GM12891 (cell line): ENCODE results near the gene MAD2L2.
A peak's percentile ranks its signal among the peaks of the same experiment; 100 is the strongest.

Source experiments
- DNase-seq: peaks from one replicate; pipeline ENCODE4 v3.0.0; 2011; ENCODE audit warnings: low spot score; ENCODE audit not compliant: insufficient read length
- FAIRE-seq: peaks from 2 replicates; lab custom pipeline; 2011; peaks lifted over from hg19 to GRCh38; lab: Jason Lieb, UNC
- PAX5 ChIP-seq: IDR thresholded peaks from 2 replicates; pipeline ENCODE4 v1.6.1; 2011; ENCODE audit warnings: low read length, moderate library complexity, mild to moderate bottlenecking; ENCODE audit not compliant: insufficient read depth, severe bottlenecking
- POLR2A ChIP-seq: IDR thresholded peaks from 2 replicates; pipeline ENCODE4 v1.6.1; 2011; ENCODE audit warnings: low read depth, low read length, control low read depth
- POLR2AphosphoS5 ChIP-seq: IDR thresholded peaks from 2 replicates; pipeline ENCODE4 v1.6.1; 2011; ENCODE audit warnings: low read depth, low read length, control low read depth
- POU2F2 ChIP-seq: IDR thresholded peaks from 2 replicates; pipeline ENCODE4 v1.6.1; 2011; ENCODE audit warnings: low read depth, mild to moderate bottlenecking, control low read depth, low read length, moderate library complexity
- SPI1 ChIP-seq: IDR thresholded peaks from 2 replicates; pipeline ENCODE4 v1.6.1; 2011; ENCODE audit warnings: low read depth, low read length, control low read depth
- TAF1 ChIP-seq: IDR thresholded peaks from 2 replicates; pipeline ENCODE4 v1.6.1; 2011; ENCODE audit warnings: low read depth, low read length, control low read depth

The MAD2L2 gene

DNA sequence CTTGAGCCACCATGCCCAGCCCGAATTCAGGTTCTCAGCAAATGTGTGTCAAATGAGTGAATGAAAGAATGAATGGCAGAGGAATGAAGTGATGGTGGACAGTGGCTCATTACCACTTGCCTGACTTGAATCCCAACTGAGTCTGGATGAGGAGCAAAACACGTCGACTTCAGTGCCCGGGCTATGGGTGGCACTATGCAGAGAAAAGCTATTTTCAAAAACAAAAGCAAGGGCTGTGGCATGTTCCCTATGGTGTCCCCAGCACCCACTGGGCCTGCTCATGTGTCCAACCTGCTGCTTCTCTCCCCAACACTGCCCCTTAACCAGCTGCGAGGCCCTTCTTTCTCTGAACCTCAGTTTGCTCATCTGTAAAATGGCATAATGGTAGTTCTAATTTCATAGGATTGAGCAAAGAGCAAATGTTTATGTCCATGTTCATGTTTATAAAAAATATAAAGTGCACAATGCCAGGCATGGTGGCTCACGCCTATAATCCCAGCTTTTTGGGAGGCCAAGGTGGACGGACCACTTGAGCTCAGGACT lies 4.3 kb upstream of the MAD2L2 start:
- DNase-seq: no peak
- FAIRE-seq: no peak
- TF ChIP-seq SPI1 (no peak), POLR2AphosphoS5 (no peak), POU2F2 (no peak), PAX5 (no peak), TAF1 (no peak), POLR2A (no peak)

DNA sequence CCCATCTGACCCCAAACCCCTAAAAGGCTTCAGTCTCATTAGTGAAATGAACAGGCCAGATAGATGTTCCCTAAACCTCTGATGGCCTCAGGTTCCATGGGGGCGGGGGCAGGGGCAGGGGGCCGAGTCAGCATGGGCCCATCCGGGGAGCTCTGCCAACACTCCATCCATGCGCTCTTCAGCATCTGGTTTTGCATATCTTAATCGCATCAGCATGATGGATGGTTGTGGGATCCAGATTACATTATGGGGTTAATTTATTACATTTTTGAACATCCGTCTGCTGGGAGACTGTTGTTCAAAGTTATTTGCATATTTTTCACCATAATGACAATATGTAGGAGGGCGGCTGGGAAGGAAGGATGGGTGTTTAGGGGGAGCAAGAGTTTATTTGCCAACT lies 3.1 kb upstream of the MAD2L2 start:
- FAIRE-seq: no peak
- no peak for DNase-seq
- TF ChIP-seq POU2F2: no peak
- no peak for TF ChIP-seq PAX5
- TF ChIP-seq POLR2AphosphoS5: no peak
- TF ChIP-seq POLR2A: no peak
- no peak for TF ChIP-seq SPI1
- TF ChIP-seq TAF1: no peak

DNA sequence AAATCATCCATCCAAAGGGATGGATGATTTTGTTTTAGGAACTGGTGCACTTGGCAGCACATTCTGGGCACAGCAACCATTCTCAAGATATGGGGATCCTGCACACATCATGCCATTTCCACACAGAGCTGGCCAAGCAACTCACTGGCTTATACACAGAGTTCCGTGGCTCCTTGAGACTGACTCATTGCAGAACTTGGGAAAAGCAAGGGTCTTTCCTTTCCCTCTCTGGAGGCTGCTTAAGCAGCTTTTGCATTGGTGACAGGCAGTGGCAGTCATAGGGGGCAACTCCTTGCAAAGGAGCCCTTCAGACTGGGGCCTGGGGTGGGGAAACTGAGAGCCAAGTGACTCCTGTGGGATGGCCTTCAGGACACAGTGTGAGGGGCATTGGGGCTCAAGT lies 1.9 kb upstream of the MAD2L2 start:
- TF ChIP-seq SPI1 (no peak), POLR2A (no peak), PAX5 (no peak), POLR2AphosphoS5 (no peak), POU2F2 (no peak), TAF1 (no peak)
- FAIRE-seq: no peak
- DNase-seq: no peak

DNA sequence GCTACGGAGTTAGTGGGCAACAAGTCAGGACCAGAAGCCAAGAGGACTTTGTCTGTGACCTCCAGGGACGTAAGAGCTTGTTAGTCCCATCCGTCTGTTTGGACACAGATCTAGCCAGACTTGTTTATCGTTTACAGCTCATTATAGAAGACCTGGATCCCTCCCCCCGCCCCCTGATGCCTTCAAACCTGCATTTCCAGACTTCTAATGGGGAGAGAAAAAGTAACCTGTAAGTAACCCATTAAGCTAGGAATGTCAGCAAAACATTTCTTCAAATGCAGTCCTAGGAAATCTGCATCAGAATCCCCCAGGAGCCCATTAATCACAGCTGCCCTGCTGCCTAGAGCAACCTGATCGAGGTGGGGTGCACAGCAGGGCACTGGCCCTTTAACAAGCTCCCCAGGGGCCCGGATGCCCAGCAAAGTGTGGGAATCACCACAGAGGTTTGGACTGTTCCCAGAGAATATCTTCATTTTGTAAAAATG lies 1.4 kb upstream of the MAD2L2 start:
- no peak for DNase-seq
- TF ChIP-seq POU2F2 (no peak), POLR2A (no peak), TAF1 (no peak), POLR2AphosphoS5 (no peak), PAX5 (no peak), SPI1 (no peak)
- FAIRE-seq: no peak

DNA sequence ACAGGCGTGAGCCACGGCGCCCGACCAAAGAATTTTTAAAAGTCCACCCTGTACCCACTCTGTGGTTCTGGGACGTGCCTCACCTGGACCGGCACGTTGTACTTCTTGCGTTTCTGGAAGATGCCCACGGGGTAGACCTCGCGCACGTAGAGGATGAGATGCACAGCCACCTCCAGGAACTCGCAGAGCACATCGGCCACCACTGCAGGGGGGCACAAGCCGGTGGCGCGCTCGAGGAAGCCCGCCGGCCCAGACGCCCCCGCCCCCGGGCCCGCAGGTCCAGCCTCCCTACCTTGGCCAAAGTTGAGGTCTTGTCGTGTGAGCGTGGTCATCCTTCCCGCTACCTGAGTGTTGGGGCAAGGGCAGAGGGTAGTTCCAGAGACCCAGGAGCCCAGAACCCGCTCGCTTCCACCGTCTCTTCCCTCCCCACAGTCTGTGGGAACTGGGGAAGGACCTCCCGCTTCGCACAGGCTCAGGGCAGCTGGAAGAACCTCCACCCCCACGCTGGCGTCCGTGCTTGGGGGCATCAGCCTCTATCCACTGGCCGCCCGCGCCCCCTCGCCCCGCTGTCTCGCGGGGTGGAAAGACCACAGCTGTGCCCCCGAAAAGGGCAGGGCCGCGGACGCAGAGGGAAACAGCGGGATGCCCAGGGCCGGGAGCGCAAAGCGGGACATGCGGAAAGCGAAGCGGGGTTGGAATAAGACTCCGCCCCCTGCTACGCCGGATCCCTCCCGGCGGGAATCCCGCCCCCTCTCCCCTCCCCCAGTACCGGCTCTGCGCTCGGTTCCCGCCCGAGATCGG lies 478 bp downstream of the MAD2L2 start:
- TF ChIP-seq POLR2AphosphoS5 (no peak), TAF1 (0 out of 2 replicates have a peak, but pooled peaks have one; percentile 3), SPI1 (no peak), POU2F2 (no peak), POLR2A (no peak)
- peak; percentile 20 for FAIRE-seq
- DNase-seq: no peak

DNA sequence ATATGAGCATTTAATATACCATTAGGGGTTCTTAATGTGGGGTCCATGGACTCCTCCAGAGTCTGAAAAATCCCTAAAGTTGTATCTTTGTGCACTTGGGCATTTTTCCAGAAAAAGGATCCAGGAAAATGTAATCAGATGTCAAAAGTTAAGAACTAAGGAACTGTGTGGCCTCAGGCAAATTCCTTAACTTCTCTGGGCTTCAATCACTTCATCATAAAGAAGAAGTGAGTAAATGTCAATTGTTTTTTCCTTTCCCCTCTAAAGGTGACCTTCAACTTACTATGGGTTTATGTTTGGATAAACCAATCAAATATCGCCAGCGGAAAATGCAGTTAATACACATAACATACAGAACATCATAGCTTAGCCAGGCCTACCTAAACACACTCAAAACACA lies 2.5 kb downstream of the MAD2L2 start:
- TF ChIP-seq POLR2AphosphoS5: no peak
- FAIRE-seq: no peak
- DNase-seq: no peak

DNA sequence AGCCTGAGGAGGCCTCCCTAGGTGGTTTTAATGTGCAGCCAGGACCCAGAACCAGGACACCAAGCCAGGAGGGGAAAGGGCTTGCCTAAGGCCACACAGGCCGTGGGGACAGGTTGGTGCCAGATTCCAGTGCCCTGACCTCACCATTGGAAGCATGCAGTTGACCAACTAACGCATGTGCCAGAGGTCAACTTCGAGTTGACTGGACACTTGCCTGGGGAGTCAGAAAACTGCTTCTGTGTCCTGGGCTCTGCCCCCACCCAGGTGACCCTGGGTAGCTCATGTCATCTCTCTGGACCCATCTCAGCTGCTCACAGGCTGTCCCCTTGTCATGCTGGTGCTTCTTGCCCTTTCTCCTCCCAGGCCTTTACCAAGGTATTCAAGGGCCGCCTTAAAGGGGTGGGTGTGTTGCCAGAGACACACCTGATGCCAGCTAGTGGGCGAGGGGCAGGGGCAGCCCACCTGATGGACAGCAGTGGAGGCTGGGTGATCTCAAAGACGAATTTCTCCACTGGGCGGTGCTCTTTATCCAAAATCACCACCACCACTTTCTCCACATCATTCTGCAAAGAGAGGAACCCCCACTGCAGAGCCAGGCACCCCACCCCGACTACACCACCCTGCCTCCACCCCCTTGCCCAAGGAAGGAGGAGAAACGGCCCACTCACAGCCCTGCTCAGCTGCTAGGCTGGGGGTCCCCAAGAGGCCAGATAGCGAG lies 4.4 kb downstream of the MAD2L2 start:
- TF ChIP-seq TAF1 (no peak), SPI1 (no peak), POLR2A (no peak), POLR2AphosphoS5 (no peak), POU2F2 (no peak), PAX5 (no peak)
- FAIRE-seq (no peak), DNase-seq (no peak)

DNA sequence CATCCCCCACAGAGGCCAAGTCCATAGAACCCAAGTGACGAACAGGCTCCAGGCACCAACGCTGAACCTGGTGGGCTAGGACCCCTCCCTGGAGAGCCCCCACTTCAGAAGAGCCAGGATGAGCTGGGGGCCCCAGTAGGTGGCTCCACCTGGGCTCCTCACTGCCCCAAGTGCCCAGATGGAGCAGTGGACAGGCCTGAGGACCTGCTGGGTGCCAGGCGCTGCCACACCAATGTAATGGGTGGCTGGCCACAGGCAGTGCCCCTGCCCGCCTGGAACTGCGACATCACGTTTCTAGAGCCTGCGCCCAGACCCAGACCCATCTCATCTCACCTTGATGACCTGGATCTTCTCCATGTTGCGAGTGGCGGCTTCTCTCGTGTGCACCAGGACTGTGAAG lies 5.6 kb downstream of the MAD2L2 start:
- FAIRE-seq (no peak), DNase-seq (no peak)
- TF ChIP-seq TAF1 (no peak), POU2F2 (no peak), PAX5 (no peak), POLR2AphosphoS5 (no peak), POLR2A (no peak), SPI1 (no peak)

DNA sequence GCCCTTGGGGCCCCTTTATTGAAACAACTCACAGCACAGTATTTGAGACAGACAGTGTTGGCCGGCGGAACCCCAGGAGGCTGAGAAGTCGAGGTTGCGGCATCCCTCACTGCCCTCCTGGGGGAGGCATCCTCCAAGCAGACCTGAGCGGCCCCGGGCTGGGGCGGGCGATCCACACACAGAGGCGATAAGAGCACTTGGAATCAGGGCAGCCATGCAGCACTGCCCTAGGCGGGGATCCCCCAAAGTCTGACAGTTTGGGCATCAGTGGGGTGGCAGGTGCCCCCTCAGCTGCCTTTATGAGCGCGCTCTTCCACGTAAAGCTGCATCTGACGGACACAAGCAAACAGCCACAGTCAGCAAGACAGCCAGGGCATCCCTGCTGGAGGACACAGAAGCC lies 6.5 kb downstream of the MAD2L2 start:
- no peak for FAIRE-seq
- DNase-seq: no peak
- TF ChIP-seq TAF1: no peak
- no peak for TF ChIP-seq SPI1
- TF ChIP-seq POLR2AphosphoS5: no peak
- no peak for TF ChIP-seq POU2F2
- TF ChIP-seq POLR2A: no peak
- TF ChIP-seq PAX5: no peak
